H9 (cell line): ENCODE measurements around the gene BMP5. TPM values are rescaled to one million over a fixed set of nuclear protein-coding genes. Genes with fewer than 3 reads are reported as not detected.

Experiments used
- DNase-seq: peaks from one replicate; pipeline ENCODE4 v3.0.0-alpha.2; 2017
- H2AFZ ChIP-seq: one replicate; pipeline ENCODE4 v1.6.1; 2013; ENCODE audit warnings: mild to moderate bottlenecking, low read length, control low read depth, moderate library complexity
- H2AK5ac ChIP-seq: 2 replicates; pipeline ENCODE4 v1.6.1; 2013; ENCODE audit warnings: low read length, control low read depth, mixed read lengths; ENCODE audit not compliant: insufficient read length
- H2BK120ac ChIP-seq: one replicate; pipeline ENCODE4 v1.6.1; 2013; ENCODE audit warnings: low read depth, mild to moderate bottlenecking, low read length, control low read depth, inconsistent platforms; ENCODE audit not compliant: poor library complexity, severe bottlenecking
- H2BK12ac ChIP-seq: 2 replicates; pipeline ENCODE4 v1.6.1; 2013; ENCODE audit warnings: low read length, control low read depth, mixed read lengths, low read depth; ENCODE audit not compliant: insufficient read length
- H2BK15ac ChIP-seq: 2 replicates; pipeline ENCODE4 v1.6.1; 2013; ENCODE audit warnings: low read depth, low read length, control low read depth
- H2BK20ac ChIP-seq: one replicate; pipeline ENCODE4 v1.6.1; 2013; ENCODE audit warnings: low read depth, mild to moderate bottlenecking, low read length, control low read depth, inconsistent platforms; ENCODE audit not compliant: poor library complexity, severe bottlenecking
- H2BK5ac ChIP-seq: 2 replicates; pipeline ENCODE4 v1.6.1; 2013; ENCODE audit warnings: low read length, control low read depth, mixed read lengths; ENCODE audit not compliant: insufficient read length
- H3K14ac ChIP-seq: 2 replicates; pipeline ENCODE4 v1.6.1; 2013; ENCODE audit warnings: low read length, control low read depth; ENCODE audit not compliant: insufficient read depth
- H3K18ac ChIP-seq: 2 replicates; pipeline ENCODE4 v1.6.1; 2013; ENCODE audit warnings: low read depth, mild to moderate bottlenecking, mixed read lengths, low read length, control low read depth; ENCODE audit not compliant: insufficient read length
- H3K23ac ChIP-seq: 2 replicates; pipeline ENCODE4 v1.6.1; 2013; ENCODE audit warnings: low read length, control low read depth, mixed read lengths, low read depth; ENCODE audit not compliant: insufficient read length
- H3K23me2 ChIP-seq: 2 replicates; pipeline ENCODE4 v1.6.1; 2013; ENCODE audit warnings: low read depth, mild to moderate bottlenecking, mixed read lengths, low read length, control low read depth; ENCODE audit not compliant: insufficient read length, poor library complexity, severe bottlenecking
- H3K27ac ChIP-seq: 2 replicates; pipeline ENCODE4 v1.5.1; 2013; ENCODE audit warnings: low read length, control low read depth, mixed read lengths, low read depth; ENCODE audit not compliant: insufficient read length
- H3K27me3 ChIP-seq: 2 replicates; pipeline ENCODE4 v1.6.1; 2013; ENCODE audit warnings: low read length, control low read depth, inconsistent platforms; ENCODE audit not compliant: insufficient read depth
- H3K4ac ChIP-seq: 2 replicates; pipeline ENCODE4 v1.6.1; 2013; ENCODE audit warnings: low read depth, mild to moderate bottlenecking, control low read depth, inconsistent platforms, low read length, moderate library complexity
- H3K4me1 ChIP-seq: 2 replicates; pipeline ENCODE4 v1.6.1; 2013; ENCODE audit warnings: low read length, control low read depth, inconsistent platforms; ENCODE audit not compliant: insufficient read depth
- H3K4me2 ChIP-seq: 2 replicates; pipeline ENCODE4 v1.6.1; 2013; ENCODE audit warnings: low read length, control low read depth, mixed read lengths; ENCODE audit not compliant: insufficient read length, insufficient read depth
- H3K56ac ChIP-seq: 2 replicates; pipeline ENCODE4 v1.6.1; 2013; ENCODE audit warnings: low read depth, mild to moderate bottlenecking, mixed read lengths, low read length, control low read depth; ENCODE audit not compliant: insufficient read length
- H3K79me1 ChIP-seq: 2 replicates; pipeline ENCODE4 v1.6.1; 2013; ENCODE audit warnings: low read depth, mild to moderate bottlenecking, moderate library complexity, low read length, control low read depth, inconsistent platforms; ENCODE audit not compliant: insufficient read depth, poor library complexity, severe bottlenecking
- H3K79me2 ChIP-seq: 2 replicates; pipeline ENCODE4 v1.6.1; 2013; ENCODE audit warnings: low read length, control low read depth, inconsistent platforms; ENCODE audit not compliant: insufficient read depth
- H3K9ac ChIP-seq: 2 replicates; pipeline ENCODE4 v1.6.1; 2013; ENCODE audit warnings: low read length, control low read depth, mixed read lengths; ENCODE audit not compliant: insufficient read length; ENCODE audit errors: extremely low read depth
- H3K9me3 ChIP-seq: one replicate; pipeline ENCODE4 v1.6.1; 2013; ENCODE audit warnings: low read depth, low read length, inconsistent platforms; ENCODE audit not compliant: control insufficient read depth
- H3T11ph ChIP-seq: one replicate; pipeline ENCODE4 v1.6.1; 2013; ENCODE audit warnings: mild to moderate bottlenecking, low read length, control low read depth, inconsistent platforms
- H4K20me1 ChIP-seq: one replicate; pipeline ENCODE4 v1.6.1; 2013; ENCODE audit not compliant: control insufficient read depth, insufficient read length, insufficient read depth
- H4K5ac ChIP-seq: 2 replicates; pipeline ENCODE4 v1.6.1; 2013; ENCODE audit warnings: low read depth, mild to moderate bottlenecking, mixed read lengths, low read length, control low read depth; ENCODE audit not compliant: insufficient read length
- H4K8ac ChIP-seq: replicated peaks from 2 replicates; pipeline ENCODE4 v1.6.1; 2013; ENCODE audit warnings: low read length, control low read depth, mixed read lengths, low read depth; ENCODE audit not compliant: insufficient read length
- H4K91ac ChIP-seq: 2 replicates; pipeline ENCODE4 v1.6.1; 2013; ENCODE audit warnings: low read depth, mild to moderate bottlenecking, moderate library complexity, mixed read lengths, low read length, control low read depth; ENCODE audit not compliant: insufficient read length
- H3K27ac Mint-ChIP-seq, 3 experiments: 2 replicates in 2 of 3; 3 replicates in 1 of 3; pipeline ENCODE4 v1.8.0; 2020 to 2021; ENCODE audit warnings: mixed read lengths in 3 of 3, mild to moderate bottlenecking in 1 of 3, moderate library complexity in 1 of 3
- H3K27me3 Mint-ChIP-seq: 2 replicates; pipeline ENCODE4 v1.8.0; 2021; ENCODE audit warnings: low read depth, mild to moderate bottlenecking, moderate library complexity, mixed read lengths
- H3K36me3 Mint-ChIP-seq, 3 experiments: 2 replicates in 2 of 3; 3 replicates in 1 of 3; pipeline ENCODE4 v1.8.0; 2020 to 2021; ENCODE audit warnings: low read depth in 3 of 3, mixed read lengths in 3 of 3; ENCODE audit not compliant: insufficient read depth in 1 of 3
- H3K4me1 Mint-ChIP-seq, 2 experiments: 2 replicates each; pipeline ENCODE4 v1.8.0; 2020; ENCODE audit warnings: mixed read lengths in 2 of 2
- H3K4me3 Mint-ChIP-seq, 2 experiments: 2 replicates in 1 of 2; 3 replicates in 1 of 2; pipeline ENCODE4 v1.8.0; 2020 to 2021; ENCODE audit warnings: mild to moderate bottlenecking in 2 of 2, mixed read lengths in 2 of 2, moderate library complexity in 1 of 2
- H3K9me3 Mint-ChIP-seq, 2 experiments: 2 replicates in 1 of 2; 3 replicates in 1 of 2; pipeline ENCODE4 v1.8.0; 2020; ENCODE audit warnings: mild to moderate bottlenecking in 2 of 2, mixed read lengths in 2 of 2, moderate library complexity in 1 of 2
- CTCF ChIP-seq: fragments of 200-600 bp; sonication (generic); conservative IDR thresholded peaks from 3 replicates; pipeline ENCODE4 v1.8.0; 2021; ENCODE audit warnings: antibody characterized with exemption, mild to moderate bottlenecking
- WGBS: extraction: QIAGEN DNeasy Blood & Tissue Kit; methylation state at CpG from one replicate; pipeline ENCODE4 v1.1.7; 2013; ENCODE audit warnings: missing lambda C conversion rate, low lambda C conversion rate, mixed read lengths; ENCODE audit not compliant: insufficient read length; ENCODE audit errors: extremely low coverage; 5-methylcytosine and 5-hydroxymethylcytosine counted together
- total RNA-seq: library from RNA; stranded (reverse); gene quantifications from 2 replicates; pipeline ENCODE4 v1.2.1, GENCODE V29; 2021

BMP5 gene
- total RNA-seq, 1 experiment from 2014 or later, result not detected

- Histone ChIP-seq H2BK15ac (no peak overlapping the region), H3K27me3 (no peaks in the 10 kb centered on the region), H3K56ac (no peak overlapping the region), H2AK5ac (no peak overlapping the region), H3K14ac (no peak overlapping the region), H2BK12ac (no peak overlapping the region), H2BK20ac (no peak overlapping the region), H4K91ac (no peak overlapping the region), H3K23me2 (no peaks in the 10 kb centered on the region), H3K4me2 (no peak overlapping the region), H3K27ac (no peak overlapping the region), H3K4ac (no peak overlapping the region), H3K9me3 (no peaks in the 10 kb centered on the region), H3K23ac (no peak overlapping the region), H3K79me2 (no peaks in the 10 kb centered on the region), H3T11ph (no peak overlapping the region), H4K5ac (no peak overlapping the region), H4K20me1 (no peaks in the 10 kb centered on the region), H3K79me1 (no peaks in the 10 kb centered on the region), H4K8ac (no peak overlapping the region), H3K9ac (no peak overlapping the region), H3K18ac (no peak overlapping the region), H2BK120ac (no peak overlapping the region), H2BK5ac (no peak overlapping the region), H2AFZ (no peak overlapping the region), H3K4me1 (no peaks in the 10 kb centered on the region)
- Mint-ChIP-seq H3K27ac (no peak overlapping the region), H3K36me3 (no peaks in the 10 kb centered on the region; a peak in 1 of 7 replicates), H3K27me3 (no peaks in the 10 kb centered on the region), H3K9me3 (peaks cover 6 to 9% of the 10 kb centered on the region in 2 experiments; a peak in 3 of 5 replicates), H3K4me1 (no peaks in the 10 kb centered on the region), H3K4me3 (no peak overlapping the region)
- no peak for DNase-seq
- WGBS, result no CpG with 5 or more reads among the region's 4 CpGs
- TF ChIP-seq CTCF, result no peak
These were observed 73.1 kb downstream of the BMP5 start for GRCh38 chr6:55802259-55802658.
